ENCODE data around the gene B3GLCT. TPM values are rescaled to one million over a fixed set of nuclear protein-coding genes. Genes with fewer than 3 reads are reported as not detected.
"Not testable (repeated sequence)": the region's sequence is repeated elsewhere in the genome, so short reads cannot be mapped to it uniquely, and the experiment has no call there.

The B3GLCT gene
- polyA plus RNA-seq, 2 donors = 1.9 to 2.0 TPM

DNA sequence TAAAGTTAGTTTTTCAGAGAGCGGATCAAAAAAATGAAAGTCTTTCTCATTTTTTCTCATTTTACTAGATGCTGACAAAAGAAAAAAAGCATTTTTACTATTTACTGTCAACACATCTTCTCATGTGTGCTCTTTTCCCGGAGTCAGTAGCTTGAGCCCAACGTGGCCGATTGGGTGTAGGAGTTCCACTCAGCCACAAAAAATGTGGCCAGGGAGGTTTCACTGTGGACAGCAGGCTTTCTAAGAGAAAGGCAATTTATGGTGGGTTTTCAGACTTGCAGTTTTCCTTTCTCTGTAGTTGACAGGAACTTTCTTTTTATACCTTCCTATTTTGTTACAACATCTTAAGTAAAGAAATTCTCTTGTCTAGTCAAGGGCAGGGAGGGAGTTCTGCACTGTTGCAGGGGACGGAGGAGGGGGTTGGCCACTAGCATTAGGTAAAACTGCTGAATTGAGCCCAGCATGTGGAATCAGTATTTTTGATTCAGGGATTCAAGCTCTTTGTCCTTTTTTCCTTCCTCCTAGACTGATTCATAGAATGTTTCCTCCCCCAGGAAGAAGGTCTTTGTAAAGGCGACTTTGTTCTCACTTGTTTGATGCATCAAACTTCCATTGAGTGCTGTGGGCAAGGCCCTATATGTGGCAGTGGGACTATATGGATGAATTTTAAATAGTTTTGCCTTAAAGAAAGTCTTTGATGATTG lies 123.1 kb downstream of the B3GLCT start:
- no peaks in the 10 kb centered on the region for H3K36me3 ChIP-seq (ENCODE audit: control insufficient read depth in 2 of 2, insufficient read depth in 2 of 2, low read length in 1 of 2)
- WGBS, 2 donors = 88 to 94% methylated on average over 6 of the region's 6 CpGs
- H3K9me3 ChIP-seq (ENCODE audit: control insufficient read depth in 2 of 2, insufficient read depth in 1 of 2, low read depth in 1 of 2, low read length in 1 of 2) = no peaks in the 10 kb centered on the region
- H3K27ac ChIP-seq (ENCODE audit: low read depth in 2 of 2, low read length in 1 of 2) = no peak overlapping the region
- H3K4me3 ChIP-seq (ENCODE audit: low read depth in 1 of 2, low read length in 2 of 2) = no peak overlapping the region
- H3K27me3 ChIP-seq (ENCODE audit: control insufficient read depth in 1 of 2, insufficient read depth in 2 of 2, low read length in 2 of 2) = no peaks in the 10 kb centered on the region
- no peaks in the 10 kb centered on the region for H3K4me1 ChIP-seq (ENCODE audit: control insufficient read depth in 2 of 2, insufficient read depth in 2 of 2, low read length in 1 of 2)

DNA sequence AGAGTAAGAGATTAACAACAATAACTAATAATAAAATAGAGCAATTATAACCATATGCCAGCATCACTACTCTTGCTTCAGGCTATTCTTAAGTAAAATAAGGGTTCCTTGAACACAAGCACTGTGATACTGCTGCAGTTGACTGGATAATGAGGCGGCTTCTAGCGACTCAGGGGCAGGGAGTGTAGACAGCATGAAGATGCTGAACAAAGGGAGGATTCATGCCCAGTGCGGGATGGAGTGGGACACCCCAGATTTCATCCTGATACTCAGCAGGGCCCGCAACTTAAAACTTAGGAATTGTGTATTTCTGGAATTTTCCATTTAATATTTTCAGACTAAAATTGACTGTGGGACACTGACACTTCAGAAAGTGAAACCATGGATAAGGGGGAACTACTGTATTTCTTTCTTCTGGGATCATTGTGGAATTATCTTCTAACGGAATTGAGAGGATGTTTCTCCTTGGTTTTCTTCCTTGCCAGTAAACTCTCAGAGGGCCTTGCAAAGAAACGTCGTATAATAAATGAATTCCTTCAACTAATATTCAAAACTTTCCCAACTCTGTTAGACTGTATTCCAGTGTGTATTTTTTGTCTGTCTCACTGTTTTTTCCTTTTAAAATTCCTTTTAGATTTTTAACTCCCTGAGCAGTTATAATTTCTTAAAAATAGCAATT lies 127.5 kb downstream of the B3GLCT start:
- Histone ChIP-seq H3K9me3 (ENCODE audit: control insufficient read depth in 2 of 2, insufficient read depth in 1 of 2, low read depth in 1 of 2, low read length in 1 of 2) (no peaks in the 10 kb centered on the region), H3K36me3 (ENCODE audit: control insufficient read depth in 2 of 2, insufficient read depth in 2 of 2, low read length in 1 of 2) (no peaks in the 10 kb centered on the region), H3K4me3 (ENCODE audit: low read depth in 1 of 2, low read length in 2 of 2) (no peak overlapping the region), H3K27me3 (ENCODE audit: control insufficient read depth in 1 of 2, insufficient read depth in 2 of 2, low read length in 2 of 2) (no peaks in the 10 kb centered on the region), H3K4me1 (ENCODE audit: control insufficient read depth in 2 of 2, insufficient read depth in 2 of 2, low read length in 1 of 2) (no peaks in the 10 kb centered on the region), H3K27ac (ENCODE audit: low read depth in 2 of 2, low read length in 1 of 2) (no peak overlapping the region)
- 84 to 89% methylated on average over 7 of the region's 7 CpGs for WGBS, 2 donors

DNA sequence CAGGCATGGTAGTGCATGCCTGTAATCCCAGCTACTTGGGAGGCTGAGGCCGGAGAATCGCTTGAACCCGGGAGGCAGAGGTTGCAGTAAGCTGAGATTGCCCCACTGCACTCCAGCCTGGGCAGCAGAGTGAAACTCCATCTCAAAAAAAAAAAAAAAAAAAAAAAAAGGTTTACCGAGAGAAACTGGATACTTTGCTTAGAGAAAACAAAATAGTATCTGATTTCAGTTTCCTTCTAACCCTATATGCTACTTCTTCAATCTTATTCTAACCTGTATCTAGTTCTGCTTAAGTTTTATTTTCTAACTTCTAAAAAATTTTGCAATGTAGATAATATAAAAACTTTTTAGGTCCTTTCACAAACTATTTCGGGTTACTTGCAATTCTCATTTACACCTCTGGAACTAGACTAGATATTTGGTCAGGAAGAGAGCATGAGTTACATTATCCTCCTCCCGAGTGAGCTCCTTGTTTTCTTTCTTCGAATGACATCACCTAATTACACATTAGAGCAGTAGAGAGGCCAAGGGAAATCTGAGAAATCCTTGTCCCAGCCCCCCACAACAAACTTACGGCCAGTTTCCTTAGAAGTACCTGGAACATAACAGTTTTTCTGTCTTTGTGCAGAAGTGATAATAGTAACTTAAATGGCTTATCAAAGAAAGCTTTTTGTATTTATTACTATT lies 128.9 kb downstream of the B3GLCT start:
- Histone ChIP-seq H3K27me3 (ENCODE audit: control insufficient read depth in 1 of 2, insufficient read depth in 2 of 2, low read length in 2 of 2) (no peaks in the 10 kb centered on the region), H3K36me3 (ENCODE audit: control insufficient read depth in 2 of 2, insufficient read depth in 2 of 2, low read length in 1 of 2) (no peaks in the 10 kb centered on the region), H3K4me3 (ENCODE audit: low read depth in 1 of 2, low read length in 2 of 2) (no peak overlapping the region), H3K9me3 (ENCODE audit: control insufficient read depth in 2 of 2, insufficient read depth in 1 of 2, low read depth in 1 of 2, low read length in 1 of 2) (no peaks in the 10 kb centered on the region), H3K4me1 (ENCODE audit: control insufficient read depth in 2 of 2, insufficient read depth in 2 of 2, low read length in 1 of 2) (no peaks in the 10 kb centered on the region), H3K27ac (ENCODE audit: low read depth in 2 of 2, low read length in 1 of 2) (no peak overlapping the region)
- 85 to 86% methylated on average over 8 of the region's 8 CpGs for WGBS, 2 donors

DNA sequence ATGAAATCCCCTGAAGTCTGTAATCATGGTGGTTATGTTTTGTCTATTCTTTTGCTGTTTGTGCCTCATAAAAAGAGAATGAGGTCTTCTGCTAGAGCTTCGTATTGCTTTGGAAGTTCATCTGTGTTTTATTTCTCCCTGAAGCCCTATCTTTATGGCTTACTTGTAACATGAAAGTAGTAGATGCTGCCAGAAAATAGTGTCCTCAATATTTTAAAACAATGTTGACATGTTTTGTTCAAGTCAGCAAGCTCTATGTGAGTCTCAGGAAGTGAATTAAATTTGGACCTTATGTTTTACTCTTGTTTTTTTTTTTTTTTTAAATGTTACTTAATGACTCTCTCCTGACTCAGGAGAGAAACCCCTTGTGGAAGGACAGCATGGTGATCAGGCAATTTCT lies 130.5 kb downstream of the B3GLCT start:
- Histone ChIP-seq H3K27ac (ENCODE audit: low read depth in 2 of 2, low read length in 1 of 2) (no peak overlapping the region), H3K9me3 (ENCODE audit: control insufficient read depth in 2 of 2, insufficient read depth in 1 of 2, low read depth in 1 of 2, low read length in 1 of 2) (no peaks in the 10 kb centered on the region), H3K4me1 (ENCODE audit: control insufficient read depth in 2 of 2, insufficient read depth in 2 of 2, low read length in 1 of 2) (no peaks in the 10 kb centered on the region), H3K27me3 (ENCODE audit: control insufficient read depth in 1 of 2, insufficient read depth in 2 of 2, low read length in 2 of 2) (no peaks in the 10 kb centered on the region), H3K36me3 (ENCODE audit: control insufficient read depth in 2 of 2, insufficient read depth in 2 of 2, low read length in 1 of 2) (no peaks in the 10 kb centered on the region), H3K4me3 (ENCODE audit: low read depth in 1 of 2, low read length in 2 of 2) (no peak overlapping the region)
- 79 to 89% methylated on average over 1 of the region's 1 CpG for WGBS, 2 donors

DNA sequence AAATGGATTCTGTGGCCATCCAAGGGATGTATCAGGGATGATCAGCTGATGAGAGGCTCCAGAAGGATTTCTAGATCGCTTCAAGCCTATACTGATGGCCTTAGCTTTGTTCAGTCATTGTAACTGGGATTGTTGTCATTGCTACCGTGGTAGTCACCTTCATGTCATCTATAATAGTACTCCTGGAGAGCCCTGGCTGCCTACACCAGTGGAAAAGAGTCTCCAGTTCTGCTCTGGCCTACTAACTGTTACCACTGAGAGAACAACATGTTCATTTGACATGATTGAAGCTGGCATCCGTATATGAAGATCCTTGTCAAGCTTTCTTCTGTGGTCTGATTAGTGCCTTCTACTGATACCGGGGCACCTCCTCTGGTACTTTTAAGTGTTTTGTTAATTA lies 131.3 kb downstream of the B3GLCT start:
- H3K4me3 ChIP-seq (ENCODE audit: low read depth in 1 of 2, low read length in 2 of 2) = no peak overlapping the region
- no peak overlapping the region for H3K27ac ChIP-seq (ENCODE audit: low read depth in 2 of 2, low read length in 1 of 2)
- H3K36me3 ChIP-seq (ENCODE audit: control insufficient read depth in 2 of 2, insufficient read depth in 2 of 2, low read length in 1 of 2) = no peaks in the 10 kb centered on the region
- 92 to 96% methylated on average over 4 of the region's 4 CpGs for WGBS, 2 donors
- no peaks in the 10 kb centered on the region for H3K9me3 ChIP-seq (ENCODE audit: control insufficient read depth in 2 of 2, insufficient read depth in 1 of 2, low read depth in 1 of 2, low read length in 1 of 2)
- no peaks in the 10 kb centered on the region for H3K4me1 ChIP-seq (ENCODE audit: control insufficient read depth in 2 of 2, insufficient read depth in 2 of 2, low read length in 1 of 2)
- no peaks in the 10 kb centered on the region for H3K27me3 ChIP-seq (ENCODE audit: control insufficient read depth in 1 of 2, insufficient read depth in 2 of 2, low read length in 2 of 2)

DNA sequence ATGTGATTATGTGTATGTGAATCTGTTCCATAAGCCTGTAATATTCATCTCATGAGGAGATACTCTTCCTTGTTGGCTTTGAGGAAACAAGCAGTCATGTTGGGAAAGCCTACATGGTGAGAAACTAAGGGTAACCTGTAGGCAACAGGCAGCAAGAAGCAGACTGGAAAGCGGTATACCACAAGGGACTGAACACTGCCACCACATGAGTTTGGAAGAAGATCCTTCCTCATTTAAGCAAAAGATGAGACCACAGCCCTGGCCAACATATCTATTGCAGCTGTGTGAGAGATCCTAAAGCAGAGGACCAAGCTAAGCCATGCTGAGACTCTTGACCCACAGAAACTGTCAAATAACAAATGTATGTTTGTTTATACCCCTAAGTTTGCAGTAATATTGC lies 134.8 kb downstream of the B3GLCT start:
- 92 to 95% methylated on average over 1 of the region's 1 CpG for WGBS, 2 donors
- no peaks in the 10 kb centered on the region for H3K4me1 ChIP-seq (ENCODE audit: control insufficient read depth in 2 of 2, insufficient read depth in 2 of 2, low read length in 1 of 2)
- no peaks in the 10 kb centered on the region for H3K27me3 ChIP-seq (ENCODE audit: control insufficient read depth in 1 of 2, insufficient read depth in 2 of 2, low read length in 2 of 2)
- H3K36me3 ChIP-seq (ENCODE audit: control insufficient read depth in 2 of 2, insufficient read depth in 2 of 2, low read length in 1 of 2) = no peaks in the 10 kb centered on the region
- H3K4me3 ChIP-seq (ENCODE audit: low read depth in 1 of 2, low read length in 2 of 2) = no peak overlapping the region
- H3K9me3 ChIP-seq (ENCODE audit: control insufficient read depth in 2 of 2, insufficient read depth in 1 of 2, low read depth in 1 of 2, low read length in 1 of 2) = no peaks in the 10 kb centered on the region
- no peak overlapping the region for H3K27ac ChIP-seq (ENCODE audit: low read depth in 2 of 2, low read length in 1 of 2)

DNA sequence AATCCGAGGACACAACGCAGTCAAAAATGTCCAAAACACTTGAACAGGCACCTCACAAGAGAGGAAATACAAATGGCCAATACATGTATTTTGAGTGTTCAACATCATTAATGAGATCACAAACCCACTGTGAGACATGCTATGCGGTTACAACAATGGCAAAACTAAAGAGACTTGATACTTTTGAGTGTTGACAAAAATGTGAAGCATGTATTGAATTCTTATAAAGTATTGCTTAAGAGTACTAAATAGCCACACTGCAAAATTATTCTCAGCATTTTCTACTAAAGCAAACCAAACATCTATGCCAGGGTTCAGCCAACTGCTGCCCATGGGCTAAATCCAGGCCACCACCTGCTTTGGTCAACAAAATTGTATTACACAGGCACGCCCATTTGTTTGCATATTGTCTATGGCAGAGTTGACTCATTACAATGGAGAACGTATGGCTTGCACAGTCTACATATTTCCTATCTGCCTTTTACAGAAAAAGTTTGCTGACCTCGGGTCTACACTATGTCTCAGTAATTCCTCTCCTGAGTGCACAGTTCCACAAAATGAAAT lies 135.3 kb downstream of the B3GLCT start:
- WGBS, 2 donors = 73 to 75% methylated on average over 6 of the region's 6 CpGs
- no peaks in the 10 kb centered on the region for H3K36me3 ChIP-seq (ENCODE audit: control insufficient read depth in 2 of 2, insufficient read depth in 2 of 2, low read length in 1 of 2)
- no peak overlapping the region for H3K27ac ChIP-seq (ENCODE audit: low read depth in 2 of 2, low read length in 1 of 2)
- no peak overlapping the region for H3K4me3 ChIP-seq (ENCODE audit: low read depth in 1 of 2, low read length in 2 of 2)
- H3K9me3 ChIP-seq (ENCODE audit: control insufficient read depth in 2 of 2, insufficient read depth in 1 of 2, low read depth in 1 of 2, low read length in 1 of 2) = no peaks in the 10 kb centered on the region
- H3K27me3 ChIP-seq (ENCODE audit: control insufficient read depth in 1 of 2, insufficient read depth in 2 of 2, low read length in 2 of 2) = no peaks in the 10 kb centered on the region
- no peaks in the 10 kb centered on the region for H3K4me1 ChIP-seq (ENCODE audit: control insufficient read depth in 2 of 2, insufficient read depth in 2 of 2, low read length in 1 of 2)

DNA sequence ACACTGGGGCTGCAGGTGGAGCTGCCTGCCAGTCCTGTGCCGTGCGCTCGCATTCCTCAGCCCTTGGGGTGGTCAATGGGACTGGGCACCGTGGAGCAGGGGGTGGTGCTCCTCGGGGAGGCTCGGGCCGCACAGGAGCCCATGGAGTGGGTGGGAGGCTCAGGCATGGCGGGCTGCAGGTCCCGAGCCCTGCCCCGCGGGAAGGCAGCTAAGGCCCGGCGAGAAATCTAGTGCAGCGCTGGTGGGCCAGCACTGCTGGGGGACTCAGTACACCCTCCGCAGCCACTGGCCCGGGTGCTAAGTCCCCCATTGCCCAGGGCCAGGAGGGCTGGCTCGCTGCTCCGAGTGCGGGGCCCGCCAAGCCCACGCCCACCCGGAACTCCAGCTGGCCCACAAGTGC lies 139.8 kb downstream of the B3GLCT start:
- H3K27ac ChIP-seq (ENCODE audit: low read depth in 2 of 2, low read length in 1 of 2); H3K27me3 ChIP-seq (ENCODE audit: control insufficient read depth in 1 of 2, insufficient read depth in 2 of 2, low read length in 2 of 2); H3K9me3 ChIP-seq (ENCODE audit: control insufficient read depth in 2 of 2, insufficient read depth in 1 of 2, low read depth in 1 of 2, low read length in 1 of 2); H3K4me3 ChIP-seq (ENCODE audit: low read depth in 1 of 2, low read length in 2 of 2); H3K4me1 ChIP-seq (ENCODE audit: control insufficient read depth in 2 of 2, insufficient read depth in 2 of 2, low read length in 1 of 2); H3K36me3 ChIP-seq (ENCODE audit: control insufficient read depth in 2 of 2, insufficient read depth in 2 of 2, low read length in 1 of 2): not testable (repeated sequence)
- 90 to 96% methylated on average over 11 to 22 of the region's 22 CpGs for WGBS, 2 donors

DNA sequence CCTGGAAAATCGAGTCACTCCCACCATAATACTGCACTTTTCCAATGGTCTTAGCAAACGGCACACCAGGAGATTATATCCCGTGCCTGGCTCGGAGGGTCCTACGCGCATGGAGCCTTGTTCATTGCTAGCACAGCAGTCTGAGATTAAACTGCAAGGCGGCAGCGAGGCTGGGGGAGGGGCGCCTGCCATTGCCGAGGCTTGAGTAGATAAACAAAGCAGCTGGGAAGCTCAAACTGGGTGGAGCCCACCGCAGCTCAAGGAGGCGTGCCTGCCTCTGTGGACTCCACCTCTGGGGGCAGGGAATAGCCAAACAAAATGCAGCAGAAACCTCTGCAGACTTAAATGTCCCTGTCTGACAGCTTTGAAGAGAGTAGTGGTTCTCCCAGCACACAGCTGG lies 141.1 kb downstream of the B3GLCT start:
- WGBS, 2 donors = 82 to 84% methylated on average over 12 of the region's 12 CpGs

More for the DNA sequence above, 141.1 kb downstream of the B3GLCT start:
- not testable (repeated sequence) for H3K27me3 ChIP-seq (ENCODE audit: control insufficient read depth in 1 of 2, insufficient read depth in 2 of 2, low read length in 2 of 2); H3K27ac ChIP-seq (ENCODE audit: low read depth in 2 of 2, low read length in 1 of 2); H3K36me3 ChIP-seq (ENCODE audit: control insufficient read depth in 2 of 2, insufficient read depth in 2 of 2, low read length in 1 of 2); H3K4me3 ChIP-seq (ENCODE audit: low read depth in 1 of 2, low read length in 2 of 2); H3K4me1 ChIP-seq (ENCODE audit: control insufficient read depth in 2 of 2, insufficient read depth in 2 of 2, low read length in 1 of 2); H3K9me3 ChIP-seq (ENCODE audit: control insufficient read depth in 2 of 2, insufficient read depth in 1 of 2, low read depth in 1 of 2, low read length in 1 of 2)
